Measurements from ENCODE around the gene DAZAP2.

Gene DAZAP2, protein sequence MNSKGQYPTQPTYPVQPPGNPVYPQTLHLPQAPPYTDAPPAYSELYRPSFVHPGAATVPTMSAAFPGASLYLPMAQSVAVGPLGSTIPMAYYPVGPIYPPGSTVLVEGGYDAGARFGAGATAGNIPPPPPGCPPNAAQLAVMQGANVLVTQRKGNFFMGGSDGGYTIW

DNA sequence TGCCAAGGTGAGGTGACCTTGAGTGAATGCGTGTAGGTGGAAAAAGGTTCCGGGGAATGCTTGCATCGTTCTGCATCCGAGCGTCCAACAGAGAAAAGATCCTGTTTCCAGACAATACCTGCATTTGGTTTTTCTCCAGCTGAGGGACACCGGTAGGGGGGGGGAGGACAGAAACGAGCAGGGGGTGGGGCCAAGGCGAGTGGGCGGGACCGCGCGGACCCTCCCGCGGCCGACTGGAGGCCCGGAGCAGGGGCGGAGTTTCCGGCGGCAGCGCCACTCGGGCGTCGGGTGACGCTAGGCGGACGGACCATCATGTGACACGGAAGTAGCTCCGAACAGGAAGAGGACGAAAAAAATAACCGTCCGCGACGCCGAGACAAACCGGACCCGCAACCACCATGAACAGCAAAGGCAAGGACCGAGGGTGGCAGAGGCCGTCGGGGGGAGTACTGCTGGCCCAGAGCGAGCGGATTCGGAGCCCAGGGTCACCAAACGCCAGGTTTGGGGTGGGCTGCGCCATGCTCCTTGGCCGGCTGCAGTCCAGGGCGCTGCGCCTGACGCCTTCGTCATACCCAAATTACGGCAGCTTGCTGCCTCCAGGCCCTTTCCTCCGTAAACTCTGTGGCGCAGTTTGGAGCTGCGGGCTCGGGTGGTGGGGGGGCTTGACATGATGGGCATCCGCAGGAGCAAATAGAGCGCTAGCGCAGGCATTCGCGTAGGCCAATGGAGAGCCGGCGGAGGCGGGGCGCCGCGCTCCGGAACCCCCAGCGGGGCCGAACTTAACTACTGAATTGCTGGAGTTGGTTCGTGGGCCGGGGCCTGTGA is at the start of gene DAZAP2:
DAZAP2 (plus strand) TSS at position 317 of the 825 bp plus-strand sequence; CDS start at position 399, 82 bp downstream.
- peak; percentile 89 to 93 for DNase-seq (ENCODE audit: low read depth in 2 of 2)

DNA sequence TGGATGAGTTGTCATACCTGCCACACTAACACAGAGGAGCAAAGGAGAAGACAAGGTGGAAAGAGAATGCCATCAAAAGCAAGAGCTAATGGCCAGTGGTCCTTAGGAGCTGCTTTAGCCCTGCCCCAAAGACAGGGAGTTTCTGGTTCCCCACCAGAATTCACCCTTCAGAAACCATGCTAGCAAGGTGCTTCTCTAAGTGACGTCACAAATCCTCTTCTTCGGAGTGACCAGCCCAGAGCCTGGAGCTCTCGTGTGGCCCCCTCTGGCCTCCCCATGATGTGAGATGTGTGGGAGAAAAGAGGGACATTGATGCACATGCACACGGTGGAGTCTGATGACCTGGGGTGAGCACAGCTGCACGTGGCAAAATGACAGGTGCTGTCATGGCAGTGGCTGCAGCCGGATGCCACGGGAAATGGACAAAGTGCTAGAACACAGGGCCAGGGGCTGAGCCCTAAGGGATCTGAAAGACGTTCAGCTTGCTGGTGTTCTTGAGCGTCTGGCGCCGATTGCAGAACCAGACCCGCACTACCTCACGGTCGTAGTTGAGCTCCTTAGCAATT is 48.8 kb upstream of the DAZAP2 start:
- DNase-seq (ENCODE audit: low read depth in 2 of 2) = no peak

DNA sequence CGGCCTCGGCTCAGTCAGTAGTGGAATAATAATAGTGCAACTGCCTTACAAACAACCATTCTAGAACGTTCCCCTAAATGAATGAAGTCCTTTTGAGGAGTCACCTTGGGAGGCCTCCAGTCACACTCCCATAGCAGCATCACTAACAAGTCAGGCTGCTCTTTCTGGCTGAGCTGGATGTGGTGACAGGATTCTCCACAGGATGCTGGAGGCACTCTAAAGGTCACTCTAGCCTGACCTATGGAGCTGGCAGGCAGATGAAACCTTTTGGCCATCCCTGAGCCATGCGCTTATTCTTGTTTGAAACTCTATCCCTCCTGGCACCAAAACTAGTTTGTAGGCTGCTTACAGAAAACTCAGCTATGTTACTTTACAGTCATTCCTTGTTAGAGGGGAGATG is 47.8 kb upstream of the DAZAP2 start:
- no peak for DNase-seq (ENCODE audit: low read depth in 2 of 2)

DNA sequence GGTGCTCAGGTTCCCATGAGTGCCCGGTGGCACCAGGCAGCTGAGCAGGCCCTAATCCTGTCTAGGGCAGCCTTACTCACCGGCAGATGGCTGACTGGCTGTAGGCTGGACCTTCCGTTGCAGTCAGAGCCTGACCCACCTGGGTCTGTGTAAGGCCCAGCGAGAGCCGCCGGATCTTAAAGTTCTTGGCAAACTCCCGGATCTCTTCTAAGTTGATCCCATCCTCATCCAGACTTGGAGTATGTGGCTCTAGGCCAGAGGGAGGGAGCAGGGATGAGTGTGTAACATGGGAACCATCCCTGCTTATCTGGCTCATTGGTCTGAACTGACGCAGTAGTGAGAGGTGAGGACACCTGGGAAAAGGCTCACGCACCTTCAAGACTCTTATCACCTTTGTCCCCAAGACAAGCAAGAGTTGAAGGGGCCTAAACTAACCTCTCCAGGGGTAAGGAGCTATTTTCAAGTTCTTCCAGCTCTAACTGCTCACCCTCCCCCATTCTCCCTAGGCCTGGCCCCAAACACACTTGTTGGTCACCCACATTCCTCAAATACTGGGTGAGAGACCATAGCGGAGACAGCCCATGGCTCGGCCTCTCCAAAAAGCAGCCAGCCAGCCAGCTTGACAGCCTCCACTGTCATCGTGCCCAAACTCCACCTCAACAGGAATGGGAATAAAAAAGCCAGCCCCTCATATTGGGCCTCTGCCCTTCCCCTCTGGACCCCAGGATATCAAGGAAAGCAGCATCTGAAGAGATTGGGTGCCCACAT is 46.9 kb upstream of the DAZAP2 start:
- DNase-seq (ENCODE audit: low read depth in 2 of 2) = no peak

DNA sequence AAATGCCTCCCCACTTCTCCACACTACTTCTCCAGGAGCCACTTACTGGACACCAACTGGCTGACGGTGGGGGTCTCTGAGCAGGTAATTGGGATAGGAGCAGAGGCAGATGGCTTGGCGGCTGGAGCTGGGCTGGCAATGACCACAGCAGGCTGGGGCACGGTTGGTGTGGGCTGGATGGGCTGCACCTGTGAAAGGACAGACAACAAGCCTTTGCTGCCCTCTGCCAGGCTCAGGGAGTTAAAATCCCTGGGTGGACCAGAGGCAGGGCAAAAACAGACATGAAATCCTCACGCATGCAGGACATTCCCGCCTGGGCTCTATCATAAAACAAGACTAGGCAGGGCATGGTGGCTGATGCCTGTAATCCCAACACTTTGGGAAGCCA is 46.3 kb upstream of the DAZAP2 start:
- no peak for DNase-seq (ENCODE audit: low read depth in 2 of 2)

DNA sequence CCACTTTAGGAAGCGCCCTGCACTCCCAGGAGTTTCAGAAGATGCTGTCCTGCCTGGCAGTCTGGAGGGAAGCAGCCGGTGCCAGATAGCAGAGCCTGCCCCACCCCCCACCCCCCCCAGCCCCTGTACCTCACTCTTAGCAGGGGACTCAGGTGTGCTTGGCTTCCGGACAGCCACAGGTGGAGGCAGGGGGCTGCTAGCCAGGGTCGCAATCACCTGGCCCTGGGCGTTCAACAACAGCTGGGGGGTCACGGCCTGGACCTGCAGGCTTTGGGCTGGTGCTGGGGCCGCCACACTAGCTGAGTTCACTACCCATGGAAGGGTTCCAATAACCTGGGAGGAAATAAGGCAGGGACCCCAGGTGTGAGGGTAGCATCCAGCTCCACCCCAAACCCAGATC is 42.8 kb upstream of the DAZAP2 start:
- DNase-seq (ENCODE audit: low read depth in 2 of 2) = no peak

DNA sequence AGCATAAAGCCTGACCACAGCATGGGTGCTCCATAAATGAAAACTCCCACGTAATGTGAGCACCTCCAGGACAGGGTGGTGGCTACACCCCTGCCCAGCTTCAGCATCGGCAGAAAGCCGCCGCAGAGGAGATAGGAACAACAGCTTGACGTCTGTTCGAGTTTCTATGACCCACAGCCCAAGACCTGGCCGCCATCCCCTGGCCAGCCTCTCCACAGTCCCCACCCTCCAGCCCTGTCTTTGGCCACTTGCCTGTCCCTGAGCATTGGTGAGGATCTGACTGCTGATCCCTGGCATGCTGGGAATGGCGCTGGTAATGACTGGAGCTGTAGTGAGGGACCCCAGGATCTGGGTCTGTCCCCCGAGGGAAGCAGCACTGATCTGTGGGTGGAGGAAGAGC is 42.1 kb upstream of the DAZAP2 start:
- no peak for DNase-seq (ENCODE audit: low read depth in 2 of 2)

DNA sequence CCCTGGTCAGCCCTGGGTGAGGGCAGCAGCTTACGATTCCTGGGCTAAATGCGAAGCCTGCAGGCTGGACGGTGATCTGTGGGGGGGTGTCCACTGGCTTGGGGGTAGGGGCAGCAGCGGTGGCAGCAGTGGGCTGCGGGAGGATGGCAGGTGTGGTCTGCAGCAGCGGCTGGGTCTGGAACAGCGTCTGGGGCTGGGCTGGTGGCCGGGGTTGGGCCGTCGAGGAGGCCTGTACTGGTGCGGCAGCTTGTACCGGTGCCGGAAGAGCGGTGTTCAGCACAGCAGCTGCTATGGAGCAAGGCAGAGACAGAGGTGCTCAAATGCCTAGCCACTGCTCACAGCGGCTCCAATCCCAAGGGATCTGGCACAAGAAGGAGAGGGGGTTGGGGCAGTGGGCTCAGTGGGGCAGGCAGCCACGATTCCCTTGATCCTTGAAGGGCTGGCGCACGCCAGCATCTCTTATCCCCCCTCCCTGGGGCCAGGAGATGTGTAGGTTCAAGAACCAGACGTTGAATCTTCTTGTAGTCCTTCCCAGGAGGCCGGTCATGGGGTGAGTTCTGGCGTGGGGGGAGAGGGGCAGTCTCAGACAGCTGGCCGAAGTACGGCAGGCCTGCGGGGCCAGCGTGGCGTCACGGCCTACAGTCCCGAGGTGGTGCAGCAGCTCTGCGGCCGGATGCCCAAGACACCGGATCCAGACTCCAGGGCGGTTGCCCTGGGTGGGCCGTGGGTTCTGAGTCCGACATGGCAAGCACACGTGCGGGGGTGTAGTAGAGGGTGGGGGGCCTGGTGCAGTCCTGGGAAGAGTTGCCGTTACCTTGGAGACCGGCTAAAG is 40.7 kb upstream of the DAZAP2 start:
- DNase-seq (ENCODE audit: low read depth in 2 of 2) = no peak

DNA sequence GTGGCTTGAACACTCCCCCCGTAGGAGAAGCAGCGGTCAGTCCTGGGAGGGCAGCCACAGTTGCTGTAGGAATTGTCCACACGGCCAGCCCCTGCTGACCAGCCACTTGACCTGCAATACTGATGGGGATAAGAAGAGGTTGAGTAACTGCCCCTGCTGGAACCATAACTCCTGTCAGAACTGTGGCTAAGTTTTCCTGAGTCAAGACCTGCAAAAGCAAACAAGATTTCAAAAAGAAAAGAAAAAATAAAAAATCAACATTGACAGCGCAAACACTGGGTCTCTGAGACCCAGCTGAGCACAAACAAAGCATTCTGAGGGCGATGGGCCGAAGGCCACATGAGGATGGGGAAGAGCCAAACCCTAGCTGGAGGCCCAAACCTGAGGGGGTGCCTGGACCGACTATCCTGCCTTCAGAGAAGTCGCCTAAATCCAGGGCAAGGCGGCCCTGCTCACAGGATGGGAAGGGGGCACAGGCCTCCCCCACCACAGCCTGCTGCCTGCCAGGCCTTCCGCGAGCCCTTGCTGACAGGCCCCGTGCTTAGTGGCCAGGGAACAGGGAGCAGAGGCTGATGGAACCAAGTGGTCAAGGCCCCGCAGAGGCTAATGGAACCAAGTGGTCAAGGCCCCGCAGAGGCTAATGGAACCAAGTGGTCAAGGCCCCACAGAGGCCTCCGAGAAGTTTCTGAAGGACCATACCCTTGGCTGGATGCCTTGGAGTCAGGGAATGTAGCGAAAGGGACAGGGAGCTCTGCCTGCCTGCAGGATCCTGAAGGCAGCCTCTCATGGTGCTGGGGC is 39.9 kb upstream of the DAZAP2 start:
- DNase-seq (ENCODE audit: low read depth in 2 of 2) = no peak

DNA sequence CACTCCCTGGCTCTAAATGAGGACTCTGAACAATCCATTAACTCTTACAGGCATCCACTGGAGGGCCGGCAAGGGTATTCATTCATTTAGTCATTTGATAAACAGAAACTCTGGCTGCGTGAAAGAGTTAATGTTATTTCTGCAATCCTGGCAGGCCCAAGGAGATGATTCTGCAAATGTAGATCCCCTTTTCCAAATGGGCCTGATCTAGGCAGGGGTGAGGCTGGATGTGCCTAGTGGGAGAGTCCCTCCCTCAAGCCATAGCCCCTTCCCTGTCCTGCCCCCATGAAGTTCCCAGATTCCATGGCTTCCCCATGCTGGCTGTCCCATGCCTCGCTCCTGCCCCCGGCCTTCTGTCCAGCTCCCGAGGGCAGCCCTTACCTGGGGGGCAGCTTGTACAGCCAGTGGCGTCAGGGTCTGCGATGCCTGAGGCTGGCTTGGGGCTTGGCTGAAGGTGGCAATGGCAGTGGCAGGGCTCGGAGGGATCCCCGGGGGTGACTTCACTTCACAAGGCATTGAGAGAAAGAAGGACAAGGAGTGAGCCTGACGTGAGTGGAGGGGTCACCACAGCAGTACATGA is 39.2 kb upstream of the DAZAP2 start:
- no peak for DNase-seq (ENCODE audit: low read depth in 2 of 2)

DNA sequence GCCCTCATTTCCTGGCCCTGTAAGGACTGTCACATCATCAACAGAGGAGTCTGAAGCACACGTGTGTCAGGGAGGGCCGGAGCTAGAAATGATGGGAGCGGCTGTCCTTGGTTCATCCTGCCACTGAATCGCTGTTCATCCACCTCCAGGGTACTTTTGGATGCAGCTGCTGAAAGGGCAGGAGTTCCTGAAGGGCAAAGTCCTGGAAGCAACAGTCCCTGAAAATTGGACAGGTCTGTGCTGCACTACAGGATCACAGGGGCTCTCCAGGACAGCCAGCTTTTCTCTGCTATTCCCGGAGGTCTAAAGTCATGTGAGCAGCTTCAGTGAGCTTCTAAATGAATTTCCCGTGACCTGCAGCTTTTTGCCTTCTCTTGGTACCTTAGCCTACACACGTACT is 38.5 kb upstream of the DAZAP2 start:
- no peak for DNase-seq (ENCODE audit: low read depth in 2 of 2)

DNA sequence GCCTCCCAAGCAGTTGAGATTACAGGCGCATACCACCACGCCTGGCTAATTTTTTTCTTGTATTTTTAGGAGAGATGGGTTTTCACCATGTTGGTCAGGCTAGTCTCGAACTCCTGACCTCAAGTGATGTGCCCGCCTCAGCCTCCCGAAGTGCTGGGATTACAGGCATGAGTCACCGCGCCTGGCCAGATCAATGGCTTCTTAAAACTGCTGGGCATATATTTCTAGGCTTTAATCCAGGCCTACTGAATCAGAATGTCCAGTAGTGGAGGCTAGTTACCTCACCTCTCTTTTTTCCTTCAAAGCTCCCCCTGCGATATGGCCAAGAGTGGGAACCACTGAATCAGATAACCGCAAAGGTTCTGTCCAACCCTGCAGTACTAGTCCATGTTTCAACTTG is 37.8 kb upstream of the DAZAP2 start:
- no peak for DNase-seq (ENCODE audit: low read depth in 2 of 2)

DNA sequence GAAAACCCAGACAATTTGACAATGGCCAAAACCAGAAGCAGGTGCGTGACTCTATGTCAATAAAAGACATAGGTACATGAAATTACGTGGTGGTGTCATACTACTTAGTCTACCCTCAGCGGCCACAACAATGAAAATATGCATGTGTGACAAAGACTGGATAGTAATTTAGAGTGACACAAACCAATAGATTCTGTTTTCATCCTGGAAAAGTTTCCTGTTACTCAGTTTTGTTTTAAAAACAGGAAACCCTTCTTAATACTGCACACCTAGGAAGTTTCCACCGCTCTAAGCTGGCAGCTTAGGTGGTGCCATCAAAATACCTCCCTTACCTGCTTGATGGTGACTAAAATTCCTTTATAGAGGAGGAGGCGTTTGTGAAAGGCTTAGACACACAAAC is 35.9 kb upstream of the DAZAP2 start:
- DNase-seq (ENCODE audit: low read depth in 2 of 2) = no peak

DNA sequence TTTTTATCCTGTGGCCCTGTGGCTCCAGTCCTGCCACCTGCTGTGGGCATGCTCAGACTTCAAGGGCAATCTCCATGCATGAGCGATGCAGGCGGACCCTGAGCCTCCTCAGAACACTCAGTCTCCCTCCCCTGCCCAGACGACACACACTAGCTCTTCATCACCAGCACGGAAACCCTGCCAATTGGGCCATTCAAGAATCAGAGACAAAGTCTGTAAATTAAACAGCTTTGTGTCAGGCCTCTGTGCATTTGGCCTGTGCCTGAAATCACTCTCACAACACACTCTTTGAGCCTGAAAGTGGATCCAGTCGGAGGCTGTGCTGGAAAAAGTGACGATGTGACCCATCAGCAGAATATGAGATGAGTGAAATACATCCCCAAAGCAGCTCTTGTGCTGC is 33.3 kb upstream of the DAZAP2 start:
- DNase-seq (ENCODE audit: low read depth in 2 of 2) = no peak

DNA sequence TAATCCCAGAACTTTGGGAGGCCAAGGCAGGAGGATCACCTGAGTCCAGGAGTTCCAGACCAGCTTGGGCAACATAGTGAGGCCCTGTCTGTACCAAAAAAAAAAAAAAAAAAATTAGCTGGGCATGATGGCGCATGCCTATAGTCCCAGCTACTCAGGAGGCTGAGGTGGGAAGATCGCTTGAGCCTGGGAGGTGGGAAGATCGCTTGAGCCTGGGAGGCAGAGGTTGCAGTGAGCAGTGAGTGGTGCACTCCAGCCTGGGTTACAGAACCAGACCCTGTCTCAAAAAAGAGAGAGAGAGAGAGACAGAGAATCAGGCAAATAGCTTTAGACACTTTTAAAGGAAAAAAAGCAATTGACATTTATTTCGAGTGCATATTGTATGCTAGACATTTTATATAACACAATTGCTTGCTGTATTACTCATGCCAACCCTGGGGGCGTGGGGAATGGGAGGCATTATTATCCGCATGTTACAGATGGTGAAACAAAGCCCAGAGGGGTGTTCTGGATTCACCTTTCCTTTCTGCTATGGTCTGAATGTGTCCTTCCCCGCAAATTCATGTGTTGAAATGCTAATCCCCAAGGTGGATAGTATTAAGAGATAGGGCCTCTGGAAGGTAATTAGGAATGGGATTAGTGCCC is 30.5 kb upstream of the DAZAP2 start:
- DNase-seq (ENCODE audit: low read depth in 2 of 2) = no peak

DNA sequence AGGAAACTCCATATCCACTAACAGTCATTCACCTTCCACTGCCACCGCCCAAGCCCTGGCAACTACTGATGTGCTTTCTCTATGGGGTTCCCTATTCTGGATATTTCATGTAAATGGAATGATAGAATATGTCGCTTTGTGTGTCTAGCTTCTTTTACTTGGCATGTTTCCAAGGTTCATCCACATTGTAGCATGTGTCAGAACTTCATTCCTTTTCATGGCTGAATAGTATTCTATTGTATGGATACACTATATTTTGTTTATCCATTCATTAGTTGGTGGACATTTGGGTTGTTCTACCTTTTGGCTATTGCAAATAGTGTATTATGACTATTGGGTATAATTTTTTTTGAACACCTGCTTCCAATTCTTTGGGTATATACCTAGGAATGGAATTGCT is 29.4 kb upstream of the DAZAP2 start:
- no peak for DNase-seq (ENCODE audit: low read depth in 2 of 2)

DNA sequence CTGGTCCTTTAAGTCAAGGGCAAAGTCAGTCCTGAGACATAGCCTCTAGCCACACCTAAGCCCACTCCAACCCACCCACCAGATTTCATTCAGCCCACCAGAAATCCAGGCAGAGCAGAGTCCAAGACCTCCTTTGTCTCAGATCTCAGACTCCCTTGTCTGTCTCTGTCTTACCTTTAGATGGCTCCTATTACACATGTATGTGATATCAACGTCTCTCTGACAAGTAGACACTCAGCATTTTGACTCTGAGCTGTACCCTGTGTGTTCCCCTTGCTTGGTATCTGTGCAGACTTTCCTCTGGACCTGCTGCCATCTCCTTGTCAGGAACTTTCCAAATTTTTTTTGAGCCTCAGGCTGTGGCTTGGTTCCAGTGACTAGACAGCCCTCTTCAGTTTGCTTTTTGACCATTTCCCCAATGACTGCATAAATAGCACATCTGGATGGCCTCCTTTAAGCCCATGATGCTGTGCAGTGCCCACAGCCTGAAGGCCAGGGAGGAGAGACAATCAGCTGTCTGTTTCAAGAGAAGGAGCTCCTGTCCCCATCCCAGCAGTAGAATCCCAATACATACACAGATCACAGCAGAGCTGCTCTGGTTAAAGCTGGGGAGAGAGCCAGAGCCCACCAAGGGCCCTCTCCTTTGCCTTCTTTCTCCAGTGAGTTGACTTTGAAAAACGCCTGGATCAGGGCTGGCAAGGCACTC is 27.8 kb upstream of the DAZAP2 start:
- DNase-seq (ENCODE audit: low read depth in 2 of 2) = no peak

DNA sequence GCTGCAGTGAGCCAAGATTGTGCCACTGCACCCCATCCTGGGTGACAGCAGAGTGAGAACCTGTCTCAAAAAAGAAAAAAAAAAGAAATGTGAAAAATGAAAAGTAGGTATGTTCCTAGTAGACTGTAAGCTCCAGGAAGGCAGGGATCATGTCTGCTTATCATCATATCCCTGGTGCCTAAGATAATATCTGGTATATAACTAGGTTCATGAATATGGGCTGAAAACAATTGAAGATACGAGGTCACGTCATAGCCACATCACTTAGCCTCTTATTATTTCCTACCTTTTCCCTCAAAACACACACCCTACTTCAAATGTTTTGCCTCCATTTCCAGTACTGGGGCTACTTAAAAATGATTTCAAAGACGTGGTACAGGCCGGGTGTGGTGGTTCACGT is 23.7 kb upstream of the DAZAP2 start:
- DNase-seq (ENCODE audit: low read depth in 2 of 2) = no peak

DNA sequence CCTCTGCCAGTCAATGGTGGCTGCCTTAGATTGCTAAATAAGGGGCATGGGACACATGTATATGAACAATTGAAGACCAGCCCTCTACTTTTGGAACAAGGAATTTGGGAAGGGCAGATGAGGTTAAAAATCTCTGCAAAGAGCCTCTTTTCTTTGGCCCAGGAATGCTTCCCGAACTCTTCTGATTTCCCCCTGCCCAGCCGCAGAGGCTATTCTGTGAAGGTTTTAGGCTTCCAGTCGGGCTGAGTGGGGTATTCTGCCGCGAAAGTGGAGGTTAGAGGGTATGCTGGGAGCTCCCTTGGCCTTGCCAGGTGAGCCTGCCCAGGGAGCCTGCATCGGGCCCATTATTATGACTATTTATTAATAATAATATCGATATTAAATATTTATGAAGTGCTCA is 22.0 kb upstream of the DAZAP2 start:
- DNase-seq (ENCODE audit: low read depth in 2 of 2) = no peak
